Calu3 (cell line): ENCODE data around the gene RGS3. TPM values are rescaled to one million over a fixed set of nuclear protein-coding genes. Genes with fewer than 3 reads are reported as not detected.

Source experiments
- BruUV-seq: library from RNA; stranded (reverse); fragments of 400-500 nt; replicated peaks from 2 replicates; lab custom pipeline; 2021; lab: Mats Ljungman, UMichigan
- CTCF ChIA-PET: fragments of 300-600 bp; sonication (Branson Sonifier 250); formaldehyde crosslinking; loops from one replicate; lab custom pipeline; 2022; ENCODE audit warnings: antibody characterized with exemption; lab: Charles Lee
- DNase-seq: peaks from one replicate; pipeline ENCODE4 v3.0.0; 2022
- H3K27ac Mint-ChIP-seq: one replicate; pipeline ENCODE4 v1.8.0; 2022; ENCODE audit warnings: mixed read lengths; ENCODE audit not compliant: unreplicated experiment
- H3K27me3 Mint-ChIP-seq: one replicate; pipeline ENCODE4 v1.8.0; 2022; ENCODE audit warnings: mixed read lengths; ENCODE audit not compliant: unreplicated experiment
- H3K36me3 Mint-ChIP-seq: one replicate; pipeline ENCODE4 v1.8.0; 2022; ENCODE audit warnings: mild to moderate bottlenecking, moderate library complexity, mixed read lengths; ENCODE audit not compliant: insufficient read depth, unreplicated experiment
- H3K4me1 Mint-ChIP-seq: one replicate; pipeline ENCODE4 v1.8.0; 2022; ENCODE audit warnings: mild to moderate bottlenecking, low read depth, mixed read lengths; ENCODE audit not compliant: unreplicated experiment
- H3K4me3 Mint-ChIP-seq: one replicate; pipeline ENCODE4 v1.8.0; 2022; ENCODE audit warnings: mild to moderate bottlenecking, low read depth, moderate library complexity, mixed read lengths; ENCODE audit not compliant: unreplicated experiment
- H3K9me3 Mint-ChIP-seq: one replicate; pipeline ENCODE4 v1.8.0; 2022; ENCODE audit warnings: low read depth, mixed read lengths; ENCODE audit not compliant: unreplicated experiment
- intact Hi-C: fragments of 100-400 bp; cut with micrococcal nuclease; formaldehyde crosslinking; loops from one replicate; pipeline ENCODE4 v1.10.0; 2022; ENCODE audit not compliant: unreplicated experiment
- total RNA-seq: library from RNA; stranded (reverse); gene quantifications from 2 replicates; pipeline ENCODE4 v1.2.3, GENCODE V29; 2022
- TF ChIP-seq, protein P1 (sequence below): fragments of 200-600 bp; IDR thresholded peaks from one replicate; pipeline ENCODE4 v1.8.0; 2022; ENCODE audit warnings: antibody characterized with exemption; ENCODE audit not compliant: unreplicated experiment

The RGS3 gene
- total RNA-seq, 1 experiment from 2014 or later = 61.8 TPM

DNA sequence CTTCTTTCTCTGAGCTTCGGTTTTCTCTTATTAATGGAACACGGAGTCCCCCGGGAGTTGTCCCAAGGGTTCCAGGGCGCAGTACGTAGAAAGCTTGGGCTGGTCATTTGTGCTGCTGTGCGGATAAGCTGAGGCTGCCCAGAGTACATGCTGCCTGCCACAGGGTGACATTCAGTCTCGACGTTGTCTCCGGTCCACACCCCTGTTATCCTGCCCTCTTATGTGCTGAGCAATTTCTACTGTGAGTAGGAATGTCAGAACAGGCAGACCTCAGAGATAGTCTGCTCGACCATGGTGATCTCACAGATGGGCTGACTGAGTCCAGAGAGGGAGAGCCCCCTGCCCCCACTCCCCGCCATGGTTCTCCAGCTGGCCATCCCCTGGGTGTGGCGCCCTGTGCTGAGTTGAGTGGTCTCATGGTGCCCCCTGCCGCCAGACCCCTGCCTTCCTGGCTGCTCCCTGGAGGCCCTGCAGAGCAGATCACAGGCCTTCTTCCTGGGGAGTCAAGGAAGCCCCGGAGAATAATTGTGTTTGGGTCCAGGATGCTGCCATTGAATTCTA lies 124.0 kb downstream of the RGS3 start:
- TF ChIP-seq, protein P1, sequence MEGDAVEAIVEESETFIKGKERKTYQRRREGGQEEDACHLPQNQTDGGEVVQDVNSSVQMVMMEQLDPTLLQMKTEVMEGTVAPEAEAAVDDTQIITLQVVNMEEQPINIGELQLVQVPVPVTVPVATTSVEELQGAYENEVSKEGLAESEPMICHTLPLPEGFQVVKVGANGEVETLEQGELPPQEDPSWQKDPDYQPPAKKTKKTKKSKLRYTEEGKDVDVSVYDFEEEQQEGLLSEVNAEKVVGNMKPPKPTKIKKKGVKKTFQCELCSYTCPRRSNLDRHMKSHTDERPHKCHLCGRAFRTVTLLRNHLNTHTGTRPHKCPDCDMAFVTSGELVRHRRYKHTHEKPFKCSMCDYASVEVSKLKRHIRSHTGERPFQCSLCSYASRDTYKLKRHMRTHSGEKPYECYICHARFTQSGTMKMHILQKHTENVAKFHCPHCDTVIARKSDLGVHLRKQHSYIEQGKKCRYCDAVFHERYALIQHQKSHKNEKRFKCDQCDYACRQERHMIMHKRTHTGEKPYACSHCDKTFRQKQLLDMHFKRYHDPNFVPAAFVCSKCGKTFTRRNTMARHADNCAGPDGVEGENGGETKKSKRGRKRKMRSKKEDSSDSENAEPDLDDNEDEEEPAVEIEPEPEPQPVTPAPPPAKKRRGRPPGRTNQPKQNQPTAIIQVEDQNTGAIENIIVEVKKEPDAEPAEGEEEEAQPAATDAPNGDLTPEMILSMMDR = no peak
- H3K4me3 Mint-ChIP-seq = no peak overlapping the region
- H3K27ac Mint-ChIP-seq = no peak overlapping the region
- DNase-seq = no peak
- intact Hi-C loops = loop anchor here (10.0 kb wide), 1 partner anchor 313 kb away; the partner anchor contains the start of genes CDC26 and PRPF4
- no peaks in the 10 kb centered on the region for H3K4me1 Mint-ChIP-seq
- no TSS peak for BruUV-seq
- CTCF ChIA-PET = interaction anchor here (1.0 kb wide), 1 partner anchor 22 kb away, joined by 3 read pairs; no protein-coding TSS in a partner anchor
- H3K9me3 Mint-ChIP-seq = no peaks in the 10 kb centered on the region
- H3K36me3 Mint-ChIP-seq = peaks cover 32% of the 10 kb centered on the region
- no peaks in the 10 kb centered on the region for H3K27me3 Mint-ChIP-seq

DNA sequence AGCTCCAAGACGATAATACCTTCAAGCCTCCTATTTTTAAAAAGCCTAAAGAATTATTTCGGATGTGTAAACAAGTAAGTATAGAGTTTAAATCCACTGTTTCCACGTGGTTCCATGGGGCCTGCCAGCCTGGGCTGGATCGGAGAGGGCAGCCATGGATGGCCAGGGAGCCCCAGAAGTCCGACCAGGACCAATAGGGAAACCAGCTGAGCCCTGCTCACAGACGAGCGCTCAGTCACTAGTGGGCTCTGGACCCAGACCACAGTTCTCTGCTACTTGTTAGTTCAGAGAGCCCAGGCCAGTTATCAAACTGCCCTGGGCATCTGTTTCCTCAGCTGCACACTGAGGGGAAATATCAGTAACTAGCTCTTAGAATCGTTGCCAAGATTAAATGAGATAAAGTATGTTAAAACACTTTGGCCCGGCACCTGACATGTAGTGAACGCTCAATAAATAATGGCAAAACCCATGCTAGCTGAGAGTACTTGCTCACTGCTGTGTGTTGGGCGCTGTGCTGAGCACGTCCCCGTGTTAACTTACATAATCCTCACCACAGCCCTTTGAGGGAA lies 124.8 kb downstream of the RGS3 start:
- BruUV-seq = no TSS peak

DNA sequence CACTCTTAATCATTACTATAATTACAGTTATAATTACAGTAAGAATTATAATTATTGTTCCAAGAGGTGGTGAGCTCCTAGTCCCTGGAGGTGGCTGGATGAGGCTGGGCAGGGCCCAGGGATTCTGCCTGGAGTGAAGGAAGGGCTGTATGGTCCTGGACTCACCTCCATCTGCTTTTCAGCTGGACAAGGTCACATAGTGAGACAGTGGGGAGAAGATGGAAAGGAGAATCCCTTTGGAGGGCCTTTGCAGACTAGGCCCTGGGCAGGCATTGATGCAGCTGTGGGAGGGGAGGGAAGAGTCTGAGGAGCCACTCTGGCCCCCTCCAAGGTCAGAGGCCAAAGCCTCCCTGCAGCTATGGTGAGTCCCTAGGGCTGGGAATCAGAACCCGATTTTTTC lies 125.4 kb downstream of the RGS3 start:
- TF ChIP-seq, protein P1 = no peak
- DNase-seq = no peak
- Mint-ChIP-seq H3K27ac (no peak overlapping the region), H3K4me1 (no peaks in the 10 kb centered on the region), H3K27me3 (no peaks in the 10 kb centered on the region), H3K36me3 (peaks cover 23% of the 10 kb centered on the region), H3K4me3 (no peak overlapping the region), H3K9me3 (no peaks in the 10 kb centered on the region)
- intact Hi-C loops = loop anchor here (10.0 kb wide), 1 partner anchor 314 kb away; the partner anchor contains the start of genes CDC26 and PRPF4
- CTCF ChIA-PET = interaction anchor here (0.7 to 2.8 kb wide), 2 partner anchors 69 to 143 kb away, joined by 3 to 15 read pairs; no protein-coding TSS in a partner anchor
- BruUV-seq = no TSS peak

More for the DNA sequence above, 124.8 kb downstream of the RGS3 start:
- Mint-ChIP-seq H3K4me1 (no peaks in the 10 kb centered on the region), H3K27me3 (no peaks in the 10 kb centered on the region), H3K36me3 (peaks cover 24% of the 10 kb centered on the region), H3K27ac (no peak overlapping the region), H3K9me3 (no peaks in the 10 kb centered on the region), H3K4me3 (no peak overlapping the region)
- intact Hi-C loops = loop anchor here (10.0 kb wide), 1 partner anchor 314 kb away; the partner anchor contains the start of genes CDC26 and PRPF4
- TF ChIP-seq, protein P1 = no peak
- CTCF ChIA-PET = interaction anchor here (0.7 to 2.8 kb wide), 3 partner anchors 23 to 142 kb away, joined by 3 to 15 read pairs (median 3); no protein-coding TSS in a partner anchor
- DNase-seq = no peak

DNA sequence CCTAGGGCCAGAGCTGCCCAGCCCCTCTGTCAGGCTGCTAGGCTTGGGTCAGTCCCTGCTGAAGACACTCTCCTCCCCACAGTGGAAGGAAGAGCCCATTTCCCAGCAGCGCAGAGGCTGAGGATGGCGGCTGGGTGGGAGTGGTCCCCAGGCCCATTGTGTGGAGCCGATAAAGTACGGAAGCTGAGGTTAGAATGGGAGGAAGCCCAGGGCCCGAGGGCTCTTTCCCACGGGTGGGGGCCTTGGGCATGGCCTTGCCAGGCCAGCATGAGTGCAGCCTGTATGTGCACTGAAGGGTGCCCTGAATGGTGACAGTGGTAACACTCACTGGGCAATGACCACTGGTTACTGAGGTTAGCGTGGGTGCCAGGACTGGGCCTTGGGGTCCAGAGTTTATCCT lies 125.9 kb downstream of the RGS3 start:
- H3K4me3 Mint-ChIP-seq = no peak overlapping the region
- peaks cover 27% of the 10 kb centered on the region for H3K36me3 Mint-ChIP-seq
- intact Hi-C loops = loop anchor here (10.0 kb wide), 1 partner anchor 315 kb away; the partner anchor contains the start of genes CDC26 and PRPF4
- H3K9me3 Mint-ChIP-seq = no peaks in the 10 kb centered on the region
- CTCF ChIA-PET = interaction anchor here (2.8 kb wide), 1 partner anchor 143 kb away, joined by 15 read pairs; no protein-coding TSS in a partner anchor
- no peak overlapping the region for H3K27ac Mint-ChIP-seq
- DNase-seq = no peak
- no peaks in the 10 kb centered on the region for H3K27me3 Mint-ChIP-seq
- BruUV-seq = no TSS peak
- TF ChIP-seq, protein P1 = no peak
- no peaks in the 10 kb centered on the region for H3K4me1 Mint-ChIP-seq
